G401 (cell line): Measurements from ENCODE around the gene SPAG8. TPM values are rescaled to one million over a fixed set of nuclear protein-coding genes. Genes with fewer than 3 reads are reported as not detected.
A peak's percentile ranks its signal among the peaks of the same experiment; 100 is the strongest.

Source experiments
- DNase-seq: peaks from one replicate; pipeline ENCODE4 v3.0.0-alpha.2; 2015; ENCODE audit warnings: low spot score
- in situ Hi-C: cut with HindIII; loops from 2 replicates; pipeline ENCODE4 v1.10.0; 2016; ENCODE audit warnings: low sequenced_read_pairs, mixed read lengths
- total RNA-seq: library from RNA; depleted of rRNA; stranded (reverse); fragments of >200 nt; shearing (Covaris generic); gene quantifications from 2 replicates; pipeline ENCODE4 v1.2.3, GENCODE V29; 2014

The SPAG8 gene
- total RNA-seq, 1 experiment from 2014 or later, result 2.4 TPM

DNA sequence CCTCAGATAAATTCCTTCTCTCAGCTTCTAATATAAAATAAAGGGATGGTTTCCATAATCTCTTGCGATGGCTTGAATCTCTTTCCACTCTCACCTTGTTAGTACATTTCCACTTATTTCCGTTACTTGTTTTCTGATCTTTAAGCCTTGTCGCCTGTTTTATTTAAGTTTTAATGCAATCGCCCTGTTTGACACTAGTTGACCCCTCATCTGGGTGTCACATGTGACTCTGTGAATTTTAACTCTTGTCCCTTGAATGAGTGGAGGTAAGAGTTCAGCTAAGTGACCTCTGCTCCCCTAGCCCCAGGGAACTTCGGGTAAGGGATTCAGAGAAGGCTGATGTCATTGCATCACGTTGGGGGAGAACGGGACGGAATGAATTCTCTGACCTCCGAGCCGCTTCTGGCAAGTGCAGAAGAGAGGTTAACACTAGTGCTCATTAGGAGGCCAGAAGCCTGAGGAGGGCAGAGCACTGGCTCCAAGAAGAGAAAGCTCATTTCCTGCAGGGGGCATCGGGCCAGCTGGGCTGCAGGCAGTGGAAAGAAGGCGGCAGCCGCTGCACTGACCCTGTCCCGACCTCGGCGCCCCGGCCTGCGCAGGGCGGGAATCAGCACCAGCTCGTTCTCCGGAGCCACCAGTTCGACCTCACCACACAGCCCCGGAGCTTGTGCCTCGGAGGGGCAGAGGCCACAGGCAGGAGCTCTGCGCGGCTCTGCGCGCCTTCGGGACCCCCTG, 2.2 kb upstream of the SPAG8 start:
- peak; percentile 79 for DNase-seq
- in situ Hi-C loops, result no loop called here

- in situ Hi-C loops, result no loop called here
- no peak for DNase-seq
These were observed 1.5 kb upstream of the SPAG8 start for GRCh38 chr9:35813434-35814105.

DNA sequence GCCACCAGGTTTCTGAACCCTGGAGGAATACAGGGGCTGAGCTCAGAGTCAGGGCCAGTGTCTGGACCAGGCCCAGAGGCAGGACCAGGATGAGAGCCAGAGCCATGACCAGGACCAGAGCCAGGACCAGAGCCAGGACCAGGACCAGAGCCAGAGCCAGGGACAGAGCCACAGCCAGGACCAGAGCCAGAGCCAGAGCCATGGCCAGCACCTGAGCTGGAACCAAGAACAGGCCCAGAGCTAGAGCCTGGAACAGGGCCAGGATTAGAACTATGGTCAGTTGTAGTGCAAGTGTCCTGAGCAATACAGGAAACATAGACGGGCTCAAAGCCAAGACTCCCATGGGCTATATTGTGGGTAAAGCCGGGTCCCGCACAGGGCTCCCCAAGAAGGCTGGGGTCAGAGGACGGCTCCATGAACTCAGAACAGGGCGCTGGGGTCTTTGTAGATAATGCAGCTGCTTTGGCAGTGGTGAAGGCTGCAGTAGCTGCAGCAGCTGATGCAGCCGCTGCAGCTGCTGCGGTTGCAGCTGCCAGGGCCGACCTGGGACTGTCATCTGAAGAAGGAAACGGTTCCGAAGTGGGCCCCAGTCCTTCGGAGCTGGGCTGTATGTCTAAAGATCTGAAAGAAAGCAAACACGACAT, 559 bp downstream of the SPAG8 start:
- peak; percentile 68 for DNase-seq
- in situ Hi-C loops, result no loop called here

GRCh38 chr9:35810122-35810521, 1.9 kb downstream of the SPAG8 start:
- DNase-seq, result no peak
- in situ Hi-C loops, result no loop called here

GRCh38 chr9:35808433-35808832, 3.6 kb downstream of the SPAG8 start:
- in situ Hi-C loops, result no loop called here

GRCh38 chr9:35806101-35806500, 6.0 kb downstream of the SPAG8 start:
- in situ Hi-C loops, result no loop called here
- no peak for DNase-seq

More at GRCh38 chr9:35808433-35808832, 3.6 kb downstream of the SPAG8 start:
- no peak for DNase-seq

DNA sequence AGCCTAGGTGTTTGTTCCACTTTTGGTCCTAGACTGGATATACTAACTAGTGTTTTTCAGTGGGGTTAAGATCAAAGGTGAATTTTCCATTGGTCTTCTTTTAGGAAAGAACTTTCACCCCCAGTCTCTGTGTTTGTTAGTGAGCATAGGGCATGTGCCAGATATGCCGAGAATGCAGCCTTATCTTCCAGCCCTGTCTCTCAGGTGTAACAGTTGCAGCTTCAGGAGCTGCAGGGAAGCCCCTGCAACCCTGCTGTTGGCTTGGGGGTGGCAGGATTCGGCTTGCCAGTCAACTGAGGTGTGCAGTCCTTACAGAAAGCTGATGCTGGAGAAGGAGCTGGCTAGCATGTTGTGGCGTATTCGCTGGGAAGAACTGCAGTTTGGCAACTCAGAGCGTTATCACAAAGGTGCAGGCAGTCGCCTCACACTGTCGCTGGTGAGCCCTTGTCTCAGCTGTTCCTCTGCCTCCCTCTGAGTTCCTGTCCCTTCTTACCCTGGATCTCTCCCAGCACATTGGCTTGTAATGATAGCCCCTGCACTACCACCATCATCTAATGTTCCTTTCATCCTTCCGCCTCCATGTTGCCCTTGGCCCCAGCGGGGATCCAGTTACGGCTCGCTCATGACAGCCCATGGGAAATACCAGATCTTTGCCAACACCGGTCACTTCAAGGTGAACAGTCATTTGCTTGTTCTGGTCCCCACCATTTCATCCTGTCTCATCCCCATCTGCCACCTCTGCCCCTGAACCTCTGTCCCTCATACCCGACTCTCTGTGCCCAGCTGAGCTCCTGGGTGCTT, 10.5 kb downstream of the SPAG8 start:
- in situ Hi-C loops, result no loop called here
- DNase-seq, result no peak

- in situ Hi-C loops, result no loop called here
- no peak for DNase-seq
These were observed 11.5 kb downstream of the SPAG8 start for GRCh38 chr9:35800530-35800929.

- no peak for DNase-seq
These were observed 13.2 kb downstream of the SPAG8 start for GRCh38 chr9:35798658-35799374.

GRCh38 chr9:35797311-35798109, 14.6 kb downstream of the SPAG8 start:
- in situ Hi-C loops, result no loop called here
- no peak for DNase-seq

More at GRCh38 chr9:35798658-35799374, 13.2 kb downstream of the SPAG8 start:
- in situ Hi-C loops, result no loop called here

- no peak for DNase-seq
- in situ Hi-C loops, result no loop called here
These were observed 16.4 kb downstream of the SPAG8 start for GRCh38 chr9:35795695-35796094.

DNA sequence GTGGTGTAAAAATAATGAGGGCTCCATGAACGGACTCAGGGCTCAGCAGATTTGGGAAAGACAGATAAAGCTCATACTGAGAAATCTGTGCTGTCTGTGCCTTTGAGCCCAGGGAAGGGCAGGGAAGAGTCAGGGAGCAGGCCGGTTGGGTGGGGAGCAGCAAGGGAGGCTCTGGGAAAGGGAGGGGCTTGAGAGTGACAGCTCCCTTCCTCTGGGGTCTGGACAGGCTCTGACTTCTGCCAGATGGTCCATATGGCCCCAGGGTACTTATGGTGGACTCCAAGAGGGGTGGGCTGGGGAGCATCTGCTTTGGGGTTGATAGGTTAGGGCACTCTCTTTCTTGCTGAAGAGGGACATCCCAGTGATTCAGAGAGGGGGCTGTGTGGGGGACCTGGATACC, 18.6 kb downstream of the SPAG8 start:
- no peak for DNase-seq
- in situ Hi-C loops, result no loop called here

GRCh38 chr9:35792826-35793225, 19.2 kb downstream of the SPAG8 start:
- in situ Hi-C loops, result no loop called here
- DNase-seq, result no peak

GRCh38 chr9:35792024-35792813, 19.8 kb downstream of the SPAG8 start:
- in situ Hi-C loops, result no loop called here
- peak; percentile 50 for DNase-seq

DNA sequence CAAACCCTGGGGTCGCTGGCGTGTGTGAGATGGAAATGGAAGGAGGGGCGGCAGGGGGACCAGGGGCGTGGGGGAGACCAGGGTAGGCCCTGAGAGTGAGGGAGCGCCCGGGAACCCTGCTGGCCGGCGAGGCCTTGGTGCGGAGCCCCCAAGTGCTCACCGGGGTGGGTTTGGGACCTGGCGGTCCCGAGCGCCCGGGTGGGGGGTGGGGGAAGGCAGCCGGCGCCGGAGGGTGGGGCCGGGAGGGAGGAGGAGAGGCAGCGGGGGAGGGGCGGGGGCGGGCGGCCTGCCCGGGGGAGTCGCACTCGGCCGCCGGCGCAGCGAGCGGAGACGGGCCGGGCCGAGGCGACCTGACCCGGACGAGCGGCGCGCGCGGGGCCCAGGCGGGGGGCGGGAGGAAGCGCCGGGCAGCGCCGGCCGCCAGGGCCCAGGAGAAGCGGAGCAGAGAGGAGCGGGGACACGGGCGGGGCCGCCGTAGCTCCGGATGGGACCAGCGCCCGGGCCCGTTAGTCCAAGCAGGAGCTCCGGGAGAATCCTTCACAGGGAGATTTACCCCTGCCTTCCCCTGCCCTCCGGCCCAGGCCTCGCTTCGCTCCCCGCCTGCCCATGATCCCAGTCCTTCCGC, 20.7 kb downstream of the SPAG8 start, which contains the start of gene NPR2:
Gene NPR2 (plus strand): TSS at position 295 of the 625 bp plus-strand sequence. CDS start 818 bp downstream, outside the sequence.
- in situ Hi-C loops, result no loop called here
- peak; percentile 60 for DNase-seq

GRCh38 chr9:35790385-35791296, 21.4 kb downstream of the SPAG8 start:
- in situ Hi-C loops, result no loop called here
- DNase-seq, result peak; percentile 93
